DMS114 treated with DMSO at 0.1 percent for 48 hours (cell line): ENCODE measurements around the gene GMPR2.
A peak's percentile ranks its signal among the peaks of the same experiment; 100 is the strongest.

Experiments
- DNase-seq: peaks from one replicate; lab custom pipeline; 2025; ENCODE audit not compliant: unreplicated experiment; lab: John Stamatoyannopoulos, UW

GMPR2 gene

DNA sequence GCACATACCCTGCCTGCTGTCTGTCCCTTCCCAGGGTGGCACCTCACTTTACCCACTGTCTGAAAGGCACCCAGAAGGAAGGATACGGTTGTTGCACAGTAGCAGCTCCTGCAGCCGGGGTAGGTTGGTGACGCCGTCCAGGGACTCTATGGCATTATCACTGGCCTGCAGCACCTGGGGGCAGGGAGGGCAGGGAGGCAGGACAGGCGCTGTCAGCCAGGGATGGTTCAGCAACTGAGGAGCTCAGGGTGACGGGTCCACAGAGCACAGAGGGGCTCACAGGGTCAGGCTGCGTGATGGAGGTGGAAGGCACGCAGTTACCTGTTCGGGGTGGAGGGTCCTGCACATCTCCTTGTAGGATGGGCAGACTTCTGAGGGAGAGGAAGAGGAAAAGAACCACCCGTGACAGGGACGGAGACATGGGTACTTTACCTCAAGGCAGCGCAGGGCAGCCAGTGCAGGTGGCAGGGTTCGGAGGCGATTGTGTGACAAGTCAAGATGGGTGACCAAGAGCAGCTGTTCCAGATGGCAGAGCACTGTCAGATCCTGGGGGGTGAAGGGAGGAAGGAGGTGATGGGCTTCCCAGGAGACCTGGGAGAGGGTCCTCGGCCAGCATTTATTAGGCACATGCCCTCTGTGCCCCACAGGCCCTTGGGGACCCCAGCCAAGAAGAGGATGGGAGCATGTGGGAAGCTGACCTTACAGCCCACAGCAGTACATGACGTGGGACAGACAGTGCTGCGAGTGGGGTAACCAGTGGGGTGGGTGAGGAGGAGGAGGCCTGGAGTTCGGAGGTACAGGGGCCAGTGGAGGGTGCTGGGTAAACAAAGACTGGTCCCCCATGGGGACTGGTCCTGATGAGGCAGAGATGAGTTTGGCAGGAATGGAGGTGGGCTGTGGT is 33.9 kb downstream of the GMPR2 start:
- DNase-seq = no peak

DNA sequence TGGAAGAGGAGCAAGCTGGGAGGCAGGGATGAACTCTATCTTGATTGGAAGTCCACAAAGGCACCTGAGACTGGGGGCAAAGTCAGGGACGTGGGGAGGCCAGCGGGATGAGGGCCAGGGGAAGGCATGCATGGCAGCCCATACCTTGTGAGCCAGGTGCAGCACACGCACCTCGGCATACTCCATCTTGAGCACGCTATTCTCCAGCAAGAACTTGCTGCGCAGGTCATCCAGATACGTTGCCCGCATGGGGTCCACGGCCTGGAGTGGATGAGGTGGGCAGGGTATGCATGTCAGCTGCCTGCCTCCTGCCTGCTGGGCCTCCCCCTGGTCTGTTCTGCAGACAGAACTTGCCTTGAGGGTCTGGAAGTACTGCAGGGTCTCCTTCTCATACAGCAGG is 34.8 kb downstream of the GMPR2 start:
- no peak for DNase-seq

DNA sequence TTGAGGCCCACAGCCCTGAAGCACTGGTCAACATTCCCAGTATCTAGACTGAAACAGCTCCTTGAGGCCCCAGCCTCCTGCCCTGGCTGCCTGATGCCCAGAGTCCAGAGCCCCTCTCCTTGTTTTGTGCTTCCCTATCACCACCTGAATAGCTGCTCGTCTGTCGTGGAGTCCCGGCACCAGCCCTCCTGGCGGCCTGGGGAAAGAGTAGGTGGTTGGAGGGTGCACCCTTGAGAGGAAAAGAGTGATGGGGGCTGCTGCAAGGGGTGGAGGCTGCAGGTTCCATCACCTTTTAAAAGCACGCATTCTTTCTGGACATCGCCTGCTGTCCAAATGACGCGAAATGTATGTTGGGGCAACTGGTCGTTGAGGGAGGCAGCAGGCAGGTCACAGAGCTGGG is 35.5 kb downstream of the GMPR2 start:
- DNase-seq = no peak

DNA sequence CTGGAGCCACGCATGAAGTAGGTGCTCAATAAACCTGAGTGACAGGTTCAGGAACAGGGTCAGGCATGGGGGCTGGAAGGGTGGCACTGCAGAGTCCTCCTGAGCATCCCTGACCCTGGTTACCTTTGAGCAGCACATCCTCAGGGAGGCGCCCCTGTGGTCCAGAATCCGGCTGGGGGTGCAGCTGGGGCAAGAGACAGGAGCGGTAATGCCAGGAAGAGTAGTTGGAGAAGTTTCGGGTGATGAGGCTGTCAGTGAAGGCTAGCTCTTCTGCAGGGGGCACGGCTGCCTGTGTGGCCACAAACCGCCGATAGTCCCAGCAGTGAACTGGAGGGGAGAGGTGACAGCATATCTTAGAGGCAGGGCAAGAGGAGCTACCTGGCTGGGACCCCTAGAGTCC is 36.6 kb downstream of the GMPR2 start:
- no peak for DNase-seq

DNA sequence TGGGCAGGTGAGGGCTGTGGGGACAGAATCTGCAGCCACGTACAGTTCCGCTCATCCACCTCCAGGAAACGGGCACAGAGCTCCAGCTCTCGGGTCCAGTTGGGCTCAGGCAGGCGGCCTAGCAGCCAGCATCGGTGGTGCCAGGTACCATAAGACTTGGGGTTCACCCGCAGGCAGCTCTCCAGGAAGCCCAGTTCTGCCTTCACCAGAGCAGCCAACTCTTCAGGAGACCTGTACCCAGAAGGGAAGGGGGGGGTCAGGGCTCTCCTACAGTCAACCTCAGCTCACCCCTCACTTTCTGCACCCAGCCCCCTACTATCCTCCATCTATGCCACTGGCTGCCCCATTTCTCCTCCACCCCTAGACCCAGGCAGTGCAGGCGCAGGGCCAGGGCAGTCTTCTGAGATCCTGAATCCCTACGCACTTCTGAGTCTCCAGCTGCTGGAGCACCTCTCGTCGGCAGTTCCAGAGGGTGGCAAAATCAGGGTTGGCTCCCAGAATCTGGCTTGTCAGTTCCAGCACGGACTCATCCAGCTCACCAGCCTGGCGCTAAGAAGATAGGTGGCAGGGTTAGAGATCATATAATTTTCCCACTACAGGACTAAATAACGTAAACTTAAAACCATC is 37.3 kb downstream of the GMPR2 start:
- no peak for DNase-seq

DNA sequence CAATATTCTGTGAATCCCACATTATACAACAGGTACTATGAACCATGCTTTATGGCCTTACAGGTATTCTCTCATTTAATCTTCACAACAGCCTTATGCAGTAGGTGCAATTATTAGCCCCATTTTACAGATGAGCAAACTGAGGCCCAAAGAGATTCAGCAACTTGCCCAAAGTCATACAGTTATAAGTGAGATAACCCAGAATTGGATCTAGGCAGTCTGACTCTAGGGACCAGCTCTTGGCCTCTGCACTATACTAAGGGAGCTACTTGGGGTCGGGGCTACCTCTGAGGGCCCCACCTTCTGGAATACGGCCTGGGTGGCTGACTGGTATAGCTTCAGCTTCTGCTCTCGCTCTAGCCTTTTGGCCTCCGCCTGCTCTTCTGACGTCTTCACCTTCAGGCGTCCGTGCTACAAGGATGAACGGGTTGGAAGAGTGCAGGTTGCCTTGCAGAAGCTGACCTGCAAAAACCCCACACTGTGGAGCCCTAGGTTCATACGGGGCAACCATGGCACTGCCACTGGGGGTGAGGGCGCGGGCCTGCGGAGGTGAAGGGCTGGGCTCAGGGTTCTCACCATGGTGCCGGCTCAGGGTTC is 37.9 kb downstream of the GMPR2 start:
- DNase-seq = no peak

DNA sequence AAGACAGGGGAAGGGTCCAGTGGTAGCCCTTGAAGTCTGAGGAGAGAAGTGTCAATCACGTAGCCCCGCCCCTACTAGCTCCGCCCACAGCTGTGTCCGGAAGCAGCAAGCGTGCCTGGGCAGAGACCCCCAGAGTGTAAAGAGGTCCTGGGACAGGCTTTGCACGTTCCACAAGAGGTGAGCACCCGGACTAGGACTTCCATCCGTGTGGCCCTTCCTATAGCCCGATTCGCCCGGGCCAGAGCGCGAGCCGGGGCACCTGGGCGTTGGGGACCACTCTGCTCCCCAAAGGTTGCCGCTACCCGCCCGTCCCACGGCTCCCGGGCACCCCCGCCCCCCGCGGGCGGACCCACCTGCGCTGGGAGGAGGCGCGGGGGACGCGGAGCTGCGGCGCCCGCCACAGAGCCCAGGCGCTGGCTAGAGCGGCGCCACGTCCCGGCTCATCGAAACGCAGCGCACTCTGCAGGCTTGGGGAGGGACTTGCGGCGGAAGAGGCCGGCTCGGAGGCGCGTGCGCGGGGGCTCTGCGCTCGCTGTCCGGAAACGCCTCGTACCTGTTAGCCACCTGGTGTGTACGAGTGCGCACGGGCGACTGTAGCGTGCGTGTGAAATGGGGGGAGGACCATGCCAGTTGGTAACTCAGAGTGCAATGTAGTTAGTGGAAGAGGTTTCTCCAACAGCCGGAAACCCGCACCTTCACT is 38.6 kb downstream of the GMPR2 start, which contains the start of gene RABGGTA:
RABGGTA (minus strand) TSS at position 464 of the 700 bp plus-strand sequence. CDS start 482 bp downstream, outside the sequence.
- peak; percentile 62 for DNase-seq

DNA sequence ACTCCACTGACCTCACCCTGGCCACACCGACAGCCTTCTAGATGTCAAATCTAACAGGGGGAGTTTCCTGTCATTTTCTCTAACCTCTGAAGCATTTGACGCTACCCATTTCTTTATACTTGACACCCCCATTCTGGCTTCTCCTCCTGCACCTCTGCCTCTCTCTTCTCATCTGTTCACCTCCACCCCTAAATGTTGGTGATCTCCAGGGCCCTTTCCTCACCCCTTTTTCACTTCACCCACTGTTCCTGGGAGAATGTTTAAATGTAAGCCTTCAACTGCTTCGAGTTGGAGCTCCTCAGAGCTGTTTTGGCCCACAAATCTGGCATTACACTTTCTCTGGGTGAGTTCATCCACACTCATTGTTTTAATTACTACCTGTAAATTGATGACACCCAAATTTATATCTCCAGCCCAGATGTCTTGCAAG is 39.1 kb downstream of the GMPR2 start:
- DNase-seq = no peak

DNA sequence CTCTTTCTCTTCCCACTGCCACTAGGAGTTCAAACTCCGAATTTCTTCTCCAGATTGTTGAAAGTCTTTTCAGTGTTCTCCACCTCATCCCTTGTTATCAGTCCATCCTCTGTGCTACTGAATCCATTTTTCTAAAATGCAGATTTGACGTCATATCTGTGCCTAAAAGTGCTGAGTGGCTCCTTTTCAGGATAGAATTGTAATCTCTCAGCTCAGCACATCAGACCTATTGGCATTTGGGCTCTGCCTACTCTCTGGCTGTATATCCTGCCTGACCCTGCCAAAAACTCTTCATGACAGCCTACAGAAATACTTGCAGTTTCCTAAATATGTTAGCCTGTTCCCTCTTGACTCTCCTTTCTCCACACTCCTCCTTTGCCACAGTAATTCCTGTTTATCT is 39.7 kb downstream of the GMPR2 start:
- no peak for DNase-seq

DNA sequence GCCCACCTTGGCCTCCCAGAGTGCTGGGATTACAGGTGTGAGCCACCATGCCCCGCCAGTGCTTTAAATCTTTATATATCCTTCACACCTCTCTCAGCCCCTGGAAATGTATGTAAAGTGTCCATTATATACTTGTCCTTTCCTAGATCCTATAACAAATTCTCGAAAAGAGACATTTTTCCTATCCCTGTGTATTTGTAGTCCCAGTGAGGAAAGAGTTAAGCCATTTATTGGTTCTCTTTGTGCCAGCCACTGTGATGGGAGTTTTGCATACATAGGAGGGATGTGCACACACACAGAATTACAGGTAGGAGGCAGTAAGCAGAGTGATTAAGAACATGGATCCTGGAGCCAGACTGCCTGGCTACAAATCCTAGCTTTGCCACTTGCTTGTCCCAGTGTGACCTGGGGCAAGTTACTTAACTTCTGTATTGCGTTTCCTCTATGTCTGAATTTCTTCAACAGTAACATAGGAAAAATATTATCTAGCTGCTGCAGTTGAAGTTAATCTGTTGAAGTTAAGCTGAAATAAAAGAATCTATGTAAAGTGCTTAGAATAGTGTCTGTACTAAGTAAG is 40.8 kb downstream of the GMPR2 start:
- DNase-seq = no peak

DNA sequence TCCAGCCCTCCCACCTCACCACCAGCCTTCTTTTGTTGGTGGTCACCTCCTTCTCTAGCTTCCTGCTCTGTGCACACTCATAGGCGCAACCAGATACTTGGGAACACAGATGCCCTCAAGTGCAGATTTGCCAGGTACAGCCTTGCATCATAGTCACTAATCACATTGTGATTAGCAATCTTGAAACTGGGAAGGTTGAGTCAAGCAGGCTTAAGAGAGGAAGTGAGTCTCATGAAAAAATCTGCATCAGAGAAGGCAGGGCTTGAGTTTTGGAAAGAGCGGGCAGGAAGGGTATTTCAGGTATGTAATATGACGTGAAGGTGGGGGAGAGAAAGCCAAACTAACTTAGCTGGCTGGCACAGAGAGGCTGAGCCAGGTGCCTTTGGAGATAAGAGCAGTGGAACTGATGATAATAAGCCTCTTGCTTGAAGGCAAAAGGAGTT is 41.4 kb downstream of the GMPR2 start:
- no peak for DNase-seq

DNA sequence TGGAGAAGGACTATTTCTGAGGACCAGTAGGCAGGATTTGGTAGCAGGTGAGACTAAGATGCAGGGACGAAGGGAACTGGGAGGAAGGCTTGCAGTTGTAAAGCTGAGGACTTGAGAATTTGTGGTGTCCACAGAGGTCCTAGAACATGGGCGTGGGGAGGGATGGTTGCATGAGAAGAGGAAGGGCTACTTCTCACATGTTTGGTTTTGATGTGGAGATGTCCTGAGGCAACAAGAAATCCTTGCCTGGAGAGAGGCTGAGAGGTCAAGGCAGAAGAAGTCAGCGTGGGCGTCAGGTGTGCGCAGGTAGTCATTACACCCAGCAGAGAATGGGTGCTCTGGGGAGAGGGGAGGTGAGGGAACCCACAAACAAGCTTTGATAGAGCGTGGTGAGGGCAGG is 44.3 kb downstream of the GMPR2 start:
- DNase-seq = no peak

DNA sequence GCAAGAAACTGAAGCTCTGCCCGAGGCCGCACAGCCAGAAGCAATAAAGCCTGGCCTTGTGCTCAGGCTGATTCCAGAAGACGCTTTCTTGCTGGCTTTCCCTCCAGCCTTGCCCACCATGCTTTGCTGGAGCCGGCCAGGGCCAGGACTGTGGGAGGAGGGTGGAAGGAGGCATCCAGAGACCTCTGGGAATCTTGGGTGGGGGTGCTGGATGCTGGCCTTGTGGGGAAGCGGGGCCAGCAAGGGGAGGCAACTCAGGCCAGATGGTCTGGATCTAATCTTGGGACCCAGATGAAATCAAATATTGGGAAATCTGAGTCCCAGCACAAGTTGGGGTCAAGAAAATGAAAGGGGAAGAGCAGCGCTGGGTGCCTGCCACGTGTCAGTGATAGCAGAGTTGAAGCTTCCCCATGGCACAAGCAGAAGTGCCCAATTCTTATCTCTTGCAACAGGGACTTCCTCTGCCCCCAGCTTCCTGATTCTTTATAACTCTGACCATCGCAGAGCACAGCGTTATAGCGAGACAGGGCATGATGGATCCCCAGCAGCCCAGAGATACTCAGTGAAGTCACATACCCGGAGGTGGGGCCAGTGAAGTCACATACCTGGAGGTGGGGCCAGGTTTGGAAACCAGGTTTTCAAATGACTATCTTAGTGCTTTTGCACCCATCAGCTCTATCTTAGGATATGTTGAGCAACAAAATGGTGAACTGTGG is 45.0 kb downstream of the GMPR2 start:
- DNase-seq = no peak

DNA sequence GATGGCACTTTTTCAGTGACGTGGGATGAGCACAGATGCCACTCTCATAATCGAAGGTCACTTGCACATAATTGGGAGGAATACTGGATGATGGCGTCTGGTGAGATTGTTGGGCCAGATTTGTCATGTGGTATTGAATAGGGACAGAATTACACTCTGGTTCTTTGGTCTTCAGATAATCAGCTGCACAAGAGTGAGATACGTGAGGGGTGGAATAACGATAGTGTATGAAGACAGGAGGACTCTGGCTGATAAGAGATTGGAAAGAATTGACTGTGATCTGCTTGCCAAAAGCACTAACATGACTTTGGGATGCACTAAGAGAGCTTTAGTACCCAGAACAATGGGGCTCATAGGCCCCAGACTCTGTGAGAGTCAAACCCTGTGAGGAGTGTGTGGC is 45.7 kb downstream of the GMPR2 start:
- DNase-seq = no peak

DNA sequence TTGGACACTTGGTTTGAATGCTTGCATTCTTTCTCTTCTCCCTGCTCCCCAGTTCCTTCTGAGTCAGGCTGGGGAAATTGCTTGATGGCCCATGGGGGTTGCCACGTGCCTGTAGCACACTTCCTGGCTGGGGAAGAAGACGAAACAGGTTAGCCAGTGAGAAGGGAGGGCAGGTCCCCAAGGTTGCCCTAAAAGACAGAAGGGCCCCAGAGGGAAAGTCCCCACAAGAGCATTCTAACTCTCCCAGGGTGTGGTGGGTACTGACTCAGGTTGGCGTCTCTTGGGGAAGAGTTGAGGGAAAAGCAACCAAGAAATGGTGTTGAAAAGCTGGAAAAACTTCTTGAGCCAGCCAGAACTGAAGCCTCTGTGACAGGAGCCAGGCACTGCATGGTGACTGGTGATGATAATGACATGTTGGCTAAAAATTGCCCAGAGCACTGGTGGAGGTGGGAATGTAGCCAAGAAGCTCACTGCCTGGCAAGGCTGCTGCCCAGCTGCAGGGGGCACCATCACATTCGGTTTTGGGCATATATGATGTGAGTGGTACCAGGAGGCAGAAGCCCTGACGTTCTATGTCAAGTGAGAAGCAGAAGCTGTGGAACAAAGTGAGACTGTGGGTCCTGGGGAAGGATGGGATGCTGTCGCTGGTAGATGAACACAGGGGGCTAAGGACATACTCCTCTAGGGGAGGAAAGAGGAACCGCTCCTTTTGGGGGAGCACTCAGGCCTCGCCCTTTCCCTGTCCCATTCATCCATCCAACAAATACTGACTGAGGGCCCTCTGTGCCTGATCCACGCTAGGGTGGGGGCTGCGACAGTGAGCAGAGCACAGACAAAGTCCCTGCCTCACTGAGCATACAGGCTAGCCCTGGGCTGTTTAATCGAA is 46.8 kb downstream of the GMPR2 start:
- no peak for DNase-seq

DNA sequence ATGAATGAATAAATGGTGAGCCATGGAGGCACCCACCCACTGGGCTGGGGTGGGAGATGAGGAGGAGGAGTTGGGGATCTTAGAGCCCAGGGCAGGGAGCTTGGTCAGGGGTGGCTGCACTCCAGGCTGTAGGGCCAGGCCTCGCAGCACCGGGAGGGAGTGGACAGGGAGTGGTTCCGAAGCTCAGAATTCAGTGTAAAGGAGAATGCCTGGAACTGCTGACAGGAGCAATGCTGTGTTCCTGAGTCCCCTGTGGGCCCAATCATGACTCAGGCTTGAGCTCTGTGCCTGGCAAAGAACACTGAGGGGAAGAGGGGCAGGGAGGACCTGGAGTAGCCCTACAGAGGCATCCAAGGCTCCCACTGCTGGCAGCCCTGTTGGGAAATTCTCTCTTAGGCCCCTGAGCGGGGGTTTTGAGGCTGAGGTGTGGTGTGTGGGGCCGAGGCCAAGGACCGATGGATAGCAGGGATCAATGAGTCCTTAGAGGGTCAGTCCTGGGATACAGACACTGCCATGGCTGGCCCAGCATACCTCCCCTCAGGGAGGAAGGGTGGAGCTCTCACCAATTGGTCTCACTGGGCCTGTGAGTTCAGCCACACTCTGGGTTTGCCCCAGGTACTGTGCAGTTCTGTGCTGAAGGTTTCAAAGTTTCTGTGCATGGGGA is 48.2 kb downstream of the GMPR2 start:
- no peak for DNase-seq

DNA sequence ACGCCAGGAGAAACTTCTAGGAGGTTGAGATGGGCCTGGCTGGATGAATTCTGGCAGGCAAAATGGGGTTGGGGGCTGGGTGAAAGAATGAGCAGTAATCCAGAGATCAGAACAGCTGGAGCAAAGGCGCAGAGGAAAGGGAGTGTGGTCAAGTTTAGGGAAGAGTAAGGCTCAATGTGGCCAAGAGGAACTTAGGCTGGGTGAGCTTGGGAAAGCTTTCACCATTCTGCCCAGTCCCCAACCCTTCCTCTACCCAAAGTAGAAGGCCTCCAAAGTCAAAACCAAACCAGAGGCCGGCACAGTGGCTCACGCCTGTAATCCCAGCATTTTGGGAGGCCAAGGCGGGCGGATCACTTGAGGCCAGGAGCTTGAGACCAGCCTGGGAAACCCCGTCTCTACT is 48.9 kb downstream of the GMPR2 start:
- DNase-seq = no peak

DNA sequence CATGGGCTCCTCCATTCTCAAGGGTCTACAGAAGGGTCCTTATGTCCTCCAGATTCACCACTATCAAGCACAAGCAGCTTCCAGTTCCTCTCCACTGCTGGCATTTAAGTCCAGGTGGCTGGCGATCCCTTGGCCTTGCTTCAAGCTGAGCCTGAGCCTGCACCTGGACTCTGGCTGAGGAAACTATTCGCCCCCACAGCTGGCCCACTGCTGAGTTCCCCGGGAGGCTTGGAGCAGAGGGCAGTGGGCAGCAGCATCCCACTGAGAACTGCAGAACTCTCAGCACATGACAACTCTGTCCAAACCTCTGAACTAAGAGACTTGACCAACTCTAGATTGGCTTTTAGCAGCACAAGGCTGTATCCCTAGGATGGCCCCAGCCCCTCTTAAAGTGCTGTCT is 50.0 kb downstream of the GMPR2 start:
- DNase-seq = no peak
